GM13977 (cell line): ENCODE measurements around the gene ILDR2.

ENCODE experiments used
- DNase-seq: peaks from one replicate; pipeline ENCODE4 v3.0.0; 2012; ENCODE audit warnings: low spot score
- CTCF ChIP-seq: IDR thresholded peaks from 2 replicates; pipeline ENCODE4 v1.5.1; 2012; ENCODE audit warnings: mild to moderate bottlenecking, control low read depth; ENCODE audit not compliant: insufficient read depth; ENCODE audit errors: extremely low read depth, missing control alignments
- in situ Hi-C: fragments of 300-500 bp; cut with MboI; formaldehyde crosslinking; loops from one replicate; pipeline ENCODE4 v1.12.0; 2022; ENCODE audit warnings: low sequenced_read_pairs, low pct_unique_long_range_greater_than_20kb, mixed read lengths, inconsistent platforms; ENCODE audit not compliant: unreplicated experiment

ILDR2 gene

GRCh38 chr1:166876540-166876838, 98.9 kb downstream of the ILDR2 start:
- TF ChIP-seq CTCF: no peak
- no peak for DNase-seq
- in situ Hi-C loops: no loop called here

GRCh38 chr1:166875734-166876539, 99.4 kb downstream of the ILDR2 start, which contains the start of gene TADA1:
Gene TADA1 (minus strand): TSS chr1:166876264. CDS start chr1:166876233, 31 bp downstream.
- in situ Hi-C loops: no loop called here

GRCh38 chr1:166875302-166875733, 100.0 kb downstream of the ILDR2 start:
- in situ Hi-C loops: no loop called here
- TF ChIP-seq CTCF: no peak
- no peak for DNase-seq

More at GRCh38 chr1:166875734-166876539, 99.4 kb downstream of the ILDR2 start, which contains the start of gene TADA1:
- TF ChIP-seq CTCF: peak; percentile 35
- DNase-seq: peak; percentile 95

GRCh38 chr1:166874464-166874863, 100.9 kb downstream of the ILDR2 start:
- no peak for DNase-seq
- in situ Hi-C loops: no loop called here
- TF ChIP-seq CTCF: no peak

- TF ChIP-seq CTCF: no peak
- no peak for DNase-seq
- in situ Hi-C loops: no loop called here
Observed at GRCh38 chr1:166870584-166870983, 104.8 kb downstream of the ILDR2 start.

GRCh38 chr1:166869318-166870099, 105.8 kb downstream of the ILDR2 start:
- in situ Hi-C loops: no loop called here
- TF ChIP-seq CTCF: no peak
- DNase-seq: peak; percentile 25
